Right hindlimb (tissue), 1 donor: ENCODE results near the gene PPP2R5B.

Experiments used
- DNase-seq: peaks from one replicate; pipeline ENCODE4 v3.0.0-alpha.2; 2018

Gene PPP2R5B

DNA sequence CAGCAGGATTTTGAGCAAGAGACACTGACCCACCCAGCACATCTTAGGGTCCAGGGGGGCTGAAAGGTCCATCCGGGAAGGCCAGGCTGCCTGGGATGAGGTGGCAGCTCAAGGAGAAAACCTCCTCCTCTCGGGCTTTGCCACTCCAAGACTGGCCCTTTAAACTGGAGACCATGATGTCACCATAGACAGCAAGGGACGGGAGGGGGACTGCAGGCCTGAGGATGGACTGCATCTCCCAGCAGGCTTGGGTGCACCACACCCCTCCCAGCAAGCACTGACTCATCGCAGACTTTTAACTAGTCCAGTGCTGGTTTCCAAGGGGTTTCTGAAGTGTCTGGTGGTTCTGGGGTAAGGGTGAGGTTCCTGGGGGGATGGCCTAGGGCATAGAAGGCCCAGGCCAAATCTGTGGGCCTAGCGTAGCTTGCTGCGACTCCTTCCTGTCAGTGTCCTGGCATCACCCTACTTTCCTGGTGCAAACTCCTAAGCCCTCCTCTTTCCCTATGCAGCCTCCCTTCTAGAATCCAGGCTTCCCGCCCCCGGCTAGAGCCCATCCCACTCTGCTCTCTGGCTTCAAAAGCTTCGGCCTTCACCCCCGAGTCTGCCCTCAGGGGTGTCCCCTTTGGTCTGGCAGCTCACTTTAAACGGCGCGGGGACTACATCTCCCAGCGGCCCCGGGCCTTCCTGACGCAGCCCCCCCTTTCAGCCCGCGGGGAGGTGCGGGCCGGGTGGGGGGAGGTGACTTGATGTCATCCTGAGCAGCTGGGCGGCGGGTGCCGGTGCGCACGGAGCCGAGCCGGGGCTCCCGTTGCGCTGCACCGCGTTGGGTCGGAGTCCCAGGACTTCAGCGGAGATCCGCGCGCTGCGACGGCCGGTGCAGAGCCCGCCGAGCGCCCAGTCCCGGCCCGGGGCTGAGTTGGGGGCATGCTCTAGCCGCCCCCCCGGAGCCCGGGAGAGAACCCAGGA lies at the start of gene PPP2R5B:
Gene PPP2R5B, plus strand, starts transcription at position 746 of the 966 bp plus-strand sequence. CDS start 1,046 bp downstream, outside the sequence.
- peak; percentile 95 for DNase-seq

DNA sequence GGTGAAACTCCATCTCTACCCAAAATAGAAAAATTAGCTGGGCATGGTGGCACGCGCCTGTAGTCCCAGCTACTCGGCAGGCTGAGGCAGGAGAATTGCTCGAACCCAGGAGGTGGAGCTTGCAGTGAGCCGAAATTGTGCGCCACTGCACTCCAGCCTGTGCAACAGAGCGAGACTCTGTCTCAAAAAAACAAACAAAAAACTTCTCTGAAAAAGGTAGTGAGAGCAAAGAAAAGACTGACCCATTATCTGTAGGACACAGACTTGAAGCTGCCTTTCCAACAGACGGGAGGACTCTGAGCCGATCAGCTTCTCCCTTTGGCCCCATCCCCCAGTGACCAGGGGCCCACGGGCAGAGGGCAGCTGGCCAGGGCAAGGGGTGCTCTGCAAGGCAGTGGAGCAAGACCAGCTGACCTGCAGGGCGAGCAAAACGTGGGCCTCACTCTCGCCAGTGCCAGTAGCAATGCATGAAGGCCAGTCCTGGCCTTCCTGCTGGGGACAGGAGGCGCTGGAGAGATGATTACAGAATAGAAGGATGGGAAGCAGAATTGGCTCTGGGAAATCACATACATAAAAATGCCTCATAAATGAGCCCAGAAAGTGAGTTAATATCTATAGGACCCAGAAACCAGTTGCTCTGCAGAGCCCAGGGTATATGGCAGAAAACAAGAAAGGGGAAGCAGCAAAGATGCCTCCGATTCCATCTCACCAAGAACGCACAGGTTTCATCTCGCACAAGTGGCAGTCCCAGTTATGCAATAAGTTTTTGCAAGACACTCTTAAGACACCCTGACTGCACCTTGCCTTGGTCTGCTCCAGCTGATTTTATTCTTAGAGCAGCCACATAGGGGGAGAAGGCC lies 48.9 kb upstream of the PPP2R5B start:
- DNase-seq: no peak

DNA sequence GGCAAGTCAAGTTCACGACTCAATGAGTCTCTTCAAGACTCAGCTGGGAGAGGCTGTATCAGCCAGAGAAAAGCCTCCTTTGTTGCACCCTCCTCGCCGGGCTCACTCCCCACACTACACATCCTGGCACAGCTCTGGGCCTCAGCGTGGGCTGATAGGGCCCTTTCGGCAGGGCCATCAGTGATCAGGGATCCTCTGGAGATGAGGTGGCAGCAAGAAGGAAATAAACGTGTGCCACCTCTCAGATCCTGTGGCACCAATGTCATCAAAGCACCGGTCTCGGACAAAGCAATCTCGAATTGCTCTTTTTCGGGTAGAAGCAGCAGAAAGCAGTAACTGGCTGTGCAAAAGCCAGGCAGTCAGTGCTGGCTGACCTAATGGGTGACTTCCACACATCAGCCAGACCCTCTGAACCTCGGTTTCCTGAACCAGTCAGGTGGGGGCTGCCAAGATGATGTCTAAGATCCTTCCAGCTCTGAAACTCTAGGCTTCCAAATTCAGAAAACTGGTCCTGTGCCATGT lies 48.2 kb upstream of the PPP2R5B start:
- DNase-seq: no peak

DNA sequence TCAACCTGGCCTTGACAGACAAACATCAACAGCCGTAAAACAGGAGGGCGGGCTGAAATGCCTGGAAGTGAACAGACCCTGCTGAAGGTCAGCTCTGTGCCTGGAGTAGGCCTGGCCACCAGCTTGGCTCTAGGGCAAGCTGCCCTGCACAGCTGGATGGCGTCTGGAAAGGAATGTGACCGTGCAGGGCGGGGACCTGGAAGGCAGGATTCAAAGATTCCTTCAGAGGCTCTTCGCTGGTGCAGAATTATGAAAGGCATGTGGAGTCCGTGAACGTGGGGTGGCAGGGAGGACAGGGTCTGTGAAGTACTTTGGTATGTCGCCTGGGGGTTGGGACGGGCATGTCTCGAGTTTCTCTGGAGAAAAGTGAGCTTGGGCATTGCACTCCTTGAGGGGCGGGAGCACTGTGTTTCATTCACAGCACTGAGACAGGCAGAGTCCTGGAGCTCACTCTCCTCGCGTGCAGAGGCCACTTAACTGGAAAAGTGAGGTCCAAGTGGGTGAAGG lies 47.6 kb upstream of the PPP2R5B start:
- no peak for DNase-seq

DNA sequence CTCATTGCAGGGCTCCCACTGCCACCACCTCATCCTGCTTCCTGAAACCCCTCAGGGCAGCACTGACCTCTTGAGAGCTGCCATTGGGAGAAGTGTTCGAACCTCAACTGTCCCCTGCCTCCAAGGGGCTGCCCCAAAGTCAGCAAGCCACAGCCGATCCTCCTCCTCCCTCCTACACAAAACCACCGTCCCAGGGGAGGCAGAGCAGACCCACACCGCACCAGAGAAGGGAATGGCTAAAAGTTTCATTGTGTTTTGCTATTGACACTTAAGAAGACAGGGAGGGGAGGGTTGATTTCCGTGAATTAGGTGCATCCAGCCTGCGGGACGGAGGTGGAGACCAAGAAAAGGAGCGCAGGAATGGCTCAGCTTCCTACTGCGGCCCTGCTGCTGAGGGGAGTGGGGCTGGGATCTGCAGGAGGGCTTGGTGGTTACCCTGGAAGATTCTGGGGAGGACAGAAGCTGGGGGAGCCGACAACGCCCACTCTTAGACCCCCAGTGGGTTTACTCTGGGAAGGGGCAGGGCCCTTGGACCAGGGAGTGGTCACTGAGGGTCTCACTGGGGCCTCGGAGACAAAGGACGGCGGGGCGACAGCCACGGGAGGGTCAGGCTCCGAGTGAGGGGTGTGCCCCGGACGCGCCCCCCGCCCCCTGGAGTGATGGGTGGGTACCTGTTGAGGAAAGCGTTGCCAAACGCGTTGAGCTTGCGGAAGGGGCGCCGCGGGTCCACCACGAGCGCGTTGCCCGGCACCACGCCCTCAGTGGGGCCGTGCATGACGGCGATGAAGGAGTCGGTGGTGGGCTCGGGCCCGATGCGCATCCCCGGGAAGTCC lies 46.9 kb upstream of the PPP2R5B start:
- DNase-seq: no peak

DNA sequence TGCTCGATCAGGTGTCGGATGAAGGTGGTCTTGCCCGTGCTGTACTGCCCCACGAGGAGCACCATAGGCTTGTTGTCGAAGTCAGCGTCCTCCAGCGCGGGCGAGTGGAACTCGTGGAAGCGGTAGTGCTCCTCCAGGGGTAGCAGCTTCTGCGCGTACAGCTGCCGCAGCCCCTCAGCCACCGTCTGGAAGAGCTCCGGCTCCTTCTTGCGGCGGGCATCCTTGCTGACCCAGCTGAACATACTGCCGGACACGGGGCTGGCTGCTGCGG lies 46.3 kb upstream of the PPP2R5B start:
- DNase-seq: no peak

DNA sequence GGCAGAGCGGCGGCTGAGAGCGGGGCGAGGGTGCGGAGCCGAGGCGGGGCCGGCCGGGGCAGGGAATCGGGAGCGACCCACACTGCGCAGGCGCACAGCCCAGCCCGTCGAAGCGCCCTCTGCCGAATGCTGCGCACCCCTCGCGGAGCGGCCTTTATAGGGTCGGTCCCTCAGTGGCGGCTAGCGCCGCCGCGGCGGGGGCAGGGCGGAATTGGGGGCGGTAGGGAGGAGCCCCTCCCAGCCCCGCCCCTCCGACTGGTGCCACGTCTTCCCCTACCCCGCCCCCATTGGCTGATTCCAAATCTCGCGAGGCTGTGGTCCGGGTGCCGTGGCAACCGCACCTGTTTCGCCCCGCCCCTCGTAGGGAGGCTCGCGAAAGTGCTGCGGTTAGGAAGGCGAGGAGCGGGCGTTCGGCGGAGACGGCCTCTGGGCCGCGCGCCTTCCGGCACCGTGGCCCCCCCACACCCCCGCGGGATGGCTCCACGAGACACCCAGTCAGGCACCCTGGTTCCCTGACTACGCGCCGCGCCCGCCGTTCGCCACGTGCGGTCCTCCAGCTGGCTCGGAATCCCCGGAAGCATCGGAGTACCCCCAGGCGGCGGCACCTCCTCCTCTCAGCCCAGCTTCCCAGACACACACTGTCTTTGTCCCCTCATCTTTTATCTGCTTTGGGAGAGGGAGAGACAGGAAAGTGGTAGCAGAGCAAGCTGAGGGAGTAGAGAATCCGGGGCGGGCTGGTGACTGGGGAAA lies 45.8 kb upstream of the PPP2R5B start, which contains the start of gene EHD1:
Gene EHD1, minus strand, starts transcription at position 128 of the 750 bp plus-strand sequence. CDS start 157 bp downstream, outside the sequence.
- DNase-seq: peak; percentile 99

DNA sequence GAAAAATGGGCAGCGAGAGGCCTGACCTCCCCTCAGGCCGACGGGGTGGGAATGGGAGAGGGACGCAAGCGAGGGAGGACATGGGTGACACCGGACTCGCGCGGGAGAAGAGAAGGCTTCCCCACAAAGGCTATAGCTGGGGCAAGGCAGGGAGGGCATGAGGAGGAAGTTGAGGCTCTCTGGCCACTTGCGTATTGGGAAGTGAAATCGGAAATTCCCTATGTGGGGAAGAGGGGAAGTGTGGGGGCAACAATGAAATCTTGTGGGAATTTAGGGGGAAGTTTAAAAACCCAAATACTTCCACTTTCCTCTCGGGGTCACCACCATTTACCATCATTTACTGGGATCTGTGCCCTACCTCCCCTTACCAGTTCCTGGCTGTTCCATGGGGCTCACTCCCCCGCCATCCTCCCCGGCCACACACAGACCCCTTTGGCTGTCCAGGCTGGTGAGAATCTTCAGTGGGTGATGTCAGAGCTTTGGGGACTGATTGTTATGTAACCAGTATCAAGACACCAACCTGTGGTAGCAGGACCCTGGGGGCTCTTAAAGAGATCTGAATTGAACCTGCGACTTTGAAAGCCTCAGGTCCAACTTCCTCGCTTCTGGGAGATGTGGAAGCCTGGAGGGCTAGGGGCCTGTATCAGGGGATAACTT lies 45.1 kb upstream of the PPP2R5B start:
- DNase-seq: no peak

DNA sequence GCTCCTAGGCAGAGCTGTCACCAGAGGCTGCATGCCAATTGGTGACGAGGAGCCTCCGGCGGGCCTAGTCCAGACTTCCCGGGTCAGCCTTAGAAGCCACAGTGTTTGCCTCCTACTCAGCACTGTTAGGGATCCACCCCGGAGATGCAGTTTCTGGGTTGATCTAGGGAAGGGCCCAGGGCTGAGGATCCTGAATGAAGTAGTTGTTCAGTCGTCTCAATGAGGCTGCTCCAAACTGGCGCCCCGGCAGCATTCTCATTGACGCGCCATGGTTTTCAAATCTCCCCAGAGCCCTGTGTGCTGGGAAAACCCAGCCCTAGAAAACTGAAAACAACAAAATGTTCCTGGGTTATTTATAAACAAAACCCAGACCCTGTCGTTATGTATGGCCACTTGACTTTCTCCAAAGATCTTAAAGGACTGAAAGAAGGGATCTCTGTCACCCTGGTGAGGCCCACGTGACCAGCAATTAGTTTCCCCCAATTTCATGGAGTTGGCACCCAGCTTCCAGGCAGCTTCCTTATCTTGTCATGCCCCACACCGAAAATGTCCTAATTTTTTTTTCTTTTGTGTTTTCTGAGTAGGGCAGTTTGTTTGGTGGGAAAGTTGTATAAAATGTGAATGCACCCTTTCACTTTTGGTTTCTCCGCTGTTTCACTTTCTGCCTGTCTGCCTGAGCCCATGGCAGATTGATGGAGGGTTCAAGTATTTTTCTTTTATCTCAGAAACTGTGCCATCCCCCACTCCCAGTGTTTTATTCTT lies 44.1 kb upstream of the PPP2R5B start:
- DNase-seq: no peak

DNA sequence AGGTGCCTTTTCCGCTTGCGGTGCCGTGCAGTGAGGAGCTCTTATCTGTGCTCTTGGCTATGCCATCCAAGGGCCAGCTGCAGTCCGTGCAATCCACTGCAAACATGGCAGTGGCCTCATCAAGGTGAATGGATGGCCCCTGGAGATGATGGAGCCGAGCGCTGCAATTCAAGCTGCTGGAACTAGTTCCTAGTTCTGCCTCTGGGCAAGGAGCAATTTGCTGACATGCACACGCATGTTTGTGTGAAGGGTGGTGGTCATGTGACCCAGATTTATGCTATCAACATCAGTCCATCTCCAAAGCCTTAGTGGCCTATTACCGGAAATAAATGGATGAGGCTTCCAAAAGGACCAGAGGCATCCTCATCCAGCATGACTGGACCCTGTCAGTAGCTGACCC lies 43.0 kb upstream of the PPP2R5B start:
- no peak for DNase-seq

DNA sequence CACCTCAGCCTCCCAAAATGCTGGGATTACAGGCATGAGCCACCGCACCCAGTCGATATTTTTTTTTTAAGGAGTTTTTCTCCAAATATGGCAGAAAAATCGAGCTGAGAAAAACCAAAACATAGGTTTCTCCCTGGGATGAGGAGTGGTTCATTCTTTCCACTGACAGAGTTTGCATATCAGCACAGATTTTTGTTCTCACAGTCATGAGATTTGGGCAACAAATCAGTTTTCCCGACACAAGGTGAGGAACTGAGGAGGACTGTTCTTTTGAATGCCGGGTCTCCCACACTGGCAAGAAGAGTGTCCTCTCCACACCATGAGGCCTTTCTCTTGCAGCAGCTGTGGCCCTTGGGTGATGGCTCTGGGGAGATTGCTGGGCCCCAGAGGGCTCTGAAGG lies 42.2 kb upstream of the PPP2R5B start:
- no peak for DNase-seq

DNA sequence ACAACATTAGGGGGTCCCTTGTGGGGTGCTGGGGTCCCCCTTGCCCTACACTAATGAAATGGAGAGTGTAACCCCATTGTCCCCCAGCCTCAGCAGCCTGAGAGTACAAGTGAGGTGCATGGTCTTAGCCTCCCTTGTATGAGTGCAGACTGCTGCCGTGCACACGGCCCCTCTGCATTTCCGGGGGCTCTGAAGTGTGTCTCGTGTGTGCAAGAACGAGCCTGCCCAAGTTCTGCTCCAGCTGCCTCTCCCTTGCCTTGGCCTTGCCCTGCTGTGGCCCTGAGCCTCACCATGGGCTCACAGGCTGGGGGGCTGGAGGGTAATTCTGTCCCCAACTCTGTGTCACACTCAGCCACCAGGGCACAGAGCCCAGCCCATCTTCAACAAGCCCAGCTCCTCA lies 40.9 kb upstream of the PPP2R5B start:
- no peak for DNase-seq

DNA sequence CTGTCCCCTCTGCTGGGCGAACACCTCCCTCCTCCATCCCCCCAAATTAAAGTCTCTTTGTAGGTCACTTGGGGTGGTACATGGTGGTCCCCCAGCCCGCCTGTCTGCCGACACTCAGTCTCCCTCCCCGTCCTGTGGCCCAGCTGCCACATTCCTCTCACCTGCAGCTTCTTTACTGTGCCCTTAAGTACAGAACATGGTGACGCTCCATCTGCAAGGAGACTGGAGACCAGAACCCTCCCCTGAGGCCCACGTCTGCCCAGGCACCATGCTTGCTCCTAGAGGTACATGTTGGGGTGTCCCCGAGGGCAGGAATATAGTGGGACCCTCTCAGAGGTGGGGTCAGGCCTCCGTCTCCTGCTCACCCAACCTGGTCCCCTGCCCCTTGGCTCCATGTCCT lies 40.5 kb upstream of the PPP2R5B start:
- no peak for DNase-seq

DNA sequence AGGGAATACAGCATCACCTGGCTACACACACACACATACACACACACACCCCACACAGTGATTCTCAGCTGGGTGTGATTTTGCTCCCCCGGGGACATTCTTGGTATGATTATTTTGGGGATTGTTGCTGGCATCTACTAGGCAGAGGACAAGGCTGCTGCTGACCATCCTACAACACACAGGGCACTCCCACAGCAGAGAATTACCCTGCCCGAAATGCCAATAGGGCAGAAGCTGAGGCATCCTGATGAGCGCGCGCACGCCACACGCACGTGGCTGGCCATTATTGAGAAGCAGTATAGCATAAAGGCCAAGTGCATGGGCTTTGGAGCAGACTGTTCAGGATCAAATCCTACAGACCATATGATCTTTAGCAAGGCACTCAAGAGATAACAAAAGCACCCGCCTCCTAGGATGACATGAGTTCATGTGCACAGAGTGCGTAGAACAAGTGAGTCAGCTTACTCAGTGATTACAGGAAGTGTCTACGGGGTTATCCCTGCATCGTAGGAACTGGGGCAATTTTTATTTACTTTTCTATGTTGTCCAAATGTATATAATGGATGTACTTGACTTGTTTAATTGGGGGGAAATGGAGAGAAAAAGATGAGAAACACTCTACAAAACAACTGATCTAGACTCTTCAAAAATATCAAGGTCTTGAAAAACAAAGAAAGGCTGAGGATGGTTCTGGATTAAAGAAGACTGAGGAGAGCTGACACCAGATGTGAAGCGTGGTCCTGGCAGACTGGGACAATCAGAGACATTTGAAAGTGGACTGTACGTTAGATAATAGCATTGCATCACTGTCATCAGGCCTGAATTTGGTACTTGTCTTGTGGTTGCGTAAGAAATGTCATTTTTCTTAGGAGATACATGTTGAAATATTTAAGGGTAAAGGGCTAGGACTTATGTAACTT lies 38.9 kb upstream of the PPP2R5B start:
- no peak for DNase-seq

DNA sequence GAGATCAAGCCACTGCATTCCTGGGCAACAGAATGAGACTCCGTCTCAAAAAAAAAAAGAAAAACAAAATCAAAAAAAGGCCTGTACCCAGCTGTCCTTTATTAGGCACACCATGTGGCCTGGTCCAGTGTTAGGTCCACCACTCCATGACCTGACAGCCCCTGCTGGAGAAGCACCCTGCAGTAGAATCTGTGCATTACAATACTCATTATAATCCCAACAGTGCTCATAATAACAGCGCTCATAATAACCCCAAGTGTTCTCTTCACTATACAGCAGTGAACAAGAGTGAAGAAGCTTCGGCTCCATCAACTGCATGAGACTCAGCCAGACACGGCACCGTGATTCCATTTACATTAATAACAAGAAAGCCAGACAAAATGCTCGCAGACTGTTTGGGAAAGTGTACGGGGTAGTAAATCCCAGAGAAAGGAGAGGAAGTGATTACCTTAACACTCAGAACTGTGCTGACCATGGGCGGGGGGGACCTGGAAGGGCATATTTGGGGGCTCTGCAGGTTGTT lies 37.2 kb upstream of the PPP2R5B start:
- no peak for DNase-seq

DNA sequence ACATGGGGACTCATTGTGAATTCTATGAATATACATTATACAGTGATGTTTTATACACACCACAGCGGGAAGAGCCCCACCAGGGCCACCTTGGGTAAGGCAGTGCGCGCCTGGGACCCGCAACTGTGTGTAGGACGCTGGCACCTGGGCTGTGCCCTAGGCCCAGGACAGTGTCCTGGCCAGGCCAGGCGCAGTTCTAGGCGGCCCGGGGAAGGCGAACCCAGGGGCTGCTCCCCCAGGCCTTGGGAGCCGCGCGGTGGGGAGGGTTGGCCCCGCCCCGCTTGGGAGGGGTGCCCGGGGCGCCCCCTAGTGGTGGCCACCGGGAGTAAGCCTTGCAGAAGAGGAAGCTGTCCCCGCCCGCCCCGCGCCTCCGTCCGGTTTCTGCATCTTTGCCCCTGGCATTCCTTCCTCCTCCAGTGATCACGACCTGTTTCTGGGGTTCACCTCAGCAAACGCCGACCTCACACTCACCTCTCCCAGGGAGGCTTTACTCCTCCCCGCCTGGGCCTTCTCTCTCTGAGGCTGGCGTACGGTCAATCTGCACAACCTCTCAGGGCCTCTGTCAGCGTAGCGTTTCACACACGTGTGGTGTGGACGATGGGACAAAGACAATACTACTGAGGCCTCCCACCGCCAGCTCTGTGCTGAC lies 36.6 kb upstream of the PPP2R5B start:
- peak; percentile 83 for DNase-seq

DNA sequence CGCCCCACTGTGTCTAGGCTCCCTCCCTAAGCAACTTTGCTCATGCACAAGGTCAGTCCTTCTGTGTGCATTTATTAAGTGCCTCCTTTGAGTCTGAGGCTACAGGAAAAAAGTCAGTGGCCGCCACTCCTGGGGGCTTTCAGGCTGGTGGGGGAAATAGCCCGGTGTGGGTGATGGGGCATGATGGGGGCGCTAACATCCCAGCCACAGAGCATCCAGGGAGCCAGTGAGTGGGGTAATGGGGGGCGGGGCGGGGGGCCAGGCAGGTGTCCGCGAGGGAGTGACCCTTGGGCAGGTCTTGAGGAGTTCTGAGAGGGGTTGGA lies 36.1 kb upstream of the PPP2R5B start:
- no peak for DNase-seq

DNA sequence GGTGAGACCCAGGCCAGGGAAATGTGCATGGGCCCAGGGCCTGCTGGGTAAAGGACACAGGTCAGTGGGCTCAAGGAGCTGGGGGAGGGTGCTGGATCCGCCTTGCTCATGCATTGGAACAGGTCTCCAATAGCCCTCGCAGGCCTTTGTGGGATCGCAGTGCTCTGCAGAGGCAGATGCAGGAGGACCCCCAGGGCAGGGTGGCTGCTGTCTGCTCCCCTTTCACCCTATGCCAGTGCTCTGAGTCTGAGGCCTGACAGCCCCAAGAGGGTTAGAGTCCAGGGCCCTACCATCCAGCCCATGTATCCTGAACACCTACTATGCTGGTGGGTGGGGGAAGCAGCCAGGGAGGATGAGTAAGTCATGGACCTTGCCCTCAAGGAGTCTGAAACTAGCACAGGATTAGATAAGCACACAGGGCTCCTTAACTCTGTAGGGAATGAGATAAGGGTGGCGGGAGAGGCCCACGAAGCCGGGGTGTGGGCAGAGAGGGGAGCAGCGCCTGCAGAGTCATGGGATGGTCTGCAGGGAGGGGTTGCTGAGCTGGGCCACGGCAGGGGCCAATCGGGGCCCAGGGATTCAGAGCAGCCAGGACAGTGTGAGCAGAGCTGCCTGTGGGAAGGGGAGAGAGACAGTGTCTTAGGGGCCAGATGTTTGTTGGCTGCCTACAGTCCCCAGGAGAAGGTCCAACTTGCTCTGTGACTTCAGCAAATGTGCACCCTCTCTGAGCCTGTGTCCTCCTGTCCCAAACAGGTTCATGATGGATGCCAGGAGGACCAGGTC lies 35.6 kb upstream of the PPP2R5B start:
- DNase-seq: no peak
